Measurements from ENCODE around the gene GPR21.

GPR21 gene

DNA sequence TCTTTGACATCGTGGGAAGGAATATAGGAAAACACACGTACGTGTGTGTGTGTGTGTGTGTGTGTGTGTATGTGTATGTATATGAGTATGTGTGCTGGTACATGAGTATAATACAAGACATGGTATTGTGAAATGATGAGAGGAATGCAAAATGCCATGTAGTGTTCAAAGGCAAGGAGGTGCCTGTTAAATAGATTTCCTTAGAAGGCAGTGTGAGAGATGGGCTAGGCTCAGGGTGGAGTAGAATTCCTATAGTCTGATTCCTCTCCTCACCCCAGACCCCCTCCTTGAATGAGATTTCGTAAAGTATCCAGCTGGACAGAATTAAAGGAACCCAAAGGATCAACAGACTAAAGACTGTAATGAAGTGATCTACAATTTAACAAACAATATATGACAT lies 11.1 kb downstream of the GPR21 start:
- DNase-seq (ENCODE audit: low spot score) = no peak
- in situ Hi-C loops (cut with MboI; ENCODE audit: low pct_unique_long_range_greater_than_20kb, low sequenced_read_pairs, unreplicated experiment) = no loop called here

DNA sequence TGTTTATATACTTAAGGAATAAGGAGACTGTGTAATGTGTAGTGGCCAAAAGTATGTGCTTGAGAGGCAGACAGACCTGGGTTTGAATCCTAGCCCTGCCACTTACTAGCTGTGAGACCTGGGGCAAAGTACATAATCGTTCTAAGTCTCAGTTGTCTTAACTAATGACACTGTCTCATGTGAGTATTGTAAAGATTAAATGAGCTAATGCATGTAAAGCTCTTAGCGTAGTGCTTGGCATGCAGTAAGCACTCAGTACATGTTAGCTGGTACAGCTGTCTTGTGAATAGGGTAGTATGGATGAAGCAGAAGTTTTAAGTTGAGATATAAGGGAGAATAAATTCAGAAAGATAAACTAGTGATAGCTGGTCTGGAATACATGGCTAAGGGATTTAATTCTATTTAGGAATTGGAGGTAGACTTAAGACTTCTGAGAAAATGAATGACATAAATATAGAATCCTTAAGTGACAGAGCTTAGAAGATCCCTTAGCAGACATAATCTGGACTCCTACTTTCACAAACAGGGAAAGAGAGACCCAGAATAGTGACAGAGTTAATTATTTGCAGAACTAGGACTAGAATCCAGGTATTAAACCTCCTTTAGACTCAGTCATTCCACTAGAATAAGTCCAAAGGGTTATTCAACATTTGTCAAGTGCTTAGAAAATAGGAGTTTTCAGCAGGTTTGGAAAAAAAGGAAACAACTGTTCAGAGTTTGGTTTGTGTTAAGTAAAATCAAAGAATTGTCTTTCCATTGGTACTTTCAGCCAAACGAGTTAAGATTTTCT lies 13.1 kb downstream of the GPR21 start:
- no peak for DNase-seq (ENCODE audit: low spot score)
- TF ChIP-seq, protein P1, sequence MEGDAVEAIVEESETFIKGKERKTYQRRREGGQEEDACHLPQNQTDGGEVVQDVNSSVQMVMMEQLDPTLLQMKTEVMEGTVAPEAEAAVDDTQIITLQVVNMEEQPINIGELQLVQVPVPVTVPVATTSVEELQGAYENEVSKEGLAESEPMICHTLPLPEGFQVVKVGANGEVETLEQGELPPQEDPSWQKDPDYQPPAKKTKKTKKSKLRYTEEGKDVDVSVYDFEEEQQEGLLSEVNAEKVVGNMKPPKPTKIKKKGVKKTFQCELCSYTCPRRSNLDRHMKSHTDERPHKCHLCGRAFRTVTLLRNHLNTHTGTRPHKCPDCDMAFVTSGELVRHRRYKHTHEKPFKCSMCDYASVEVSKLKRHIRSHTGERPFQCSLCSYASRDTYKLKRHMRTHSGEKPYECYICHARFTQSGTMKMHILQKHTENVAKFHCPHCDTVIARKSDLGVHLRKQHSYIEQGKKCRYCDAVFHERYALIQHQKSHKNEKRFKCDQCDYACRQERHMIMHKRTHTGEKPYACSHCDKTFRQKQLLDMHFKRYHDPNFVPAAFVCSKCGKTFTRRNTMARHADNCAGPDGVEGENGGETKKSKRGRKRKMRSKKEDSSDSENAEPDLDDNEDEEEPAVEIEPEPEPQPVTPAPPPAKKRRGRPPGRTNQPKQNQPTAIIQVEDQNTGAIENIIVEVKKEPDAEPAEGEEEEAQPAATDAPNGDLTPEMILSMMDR (IDR thresholded peaks at IDR 0.05; ENCODE audit: extremely low read depth, insufficient read depth, missing control alignments) = no peak
- in situ Hi-C loops (cut with MboI; ENCODE audit: low pct_unique_long_range_greater_than_20kb, low sequenced_read_pairs, unreplicated experiment) = no loop called here

More for the DNA sequence above, 11.1 kb downstream of the GPR21 start:
- TF ChIP-seq, protein P1 (IDR thresholded peaks at IDR 0.05; ENCODE audit: extremely low read depth, insufficient read depth, missing control alignments) = no peak

DNA sequence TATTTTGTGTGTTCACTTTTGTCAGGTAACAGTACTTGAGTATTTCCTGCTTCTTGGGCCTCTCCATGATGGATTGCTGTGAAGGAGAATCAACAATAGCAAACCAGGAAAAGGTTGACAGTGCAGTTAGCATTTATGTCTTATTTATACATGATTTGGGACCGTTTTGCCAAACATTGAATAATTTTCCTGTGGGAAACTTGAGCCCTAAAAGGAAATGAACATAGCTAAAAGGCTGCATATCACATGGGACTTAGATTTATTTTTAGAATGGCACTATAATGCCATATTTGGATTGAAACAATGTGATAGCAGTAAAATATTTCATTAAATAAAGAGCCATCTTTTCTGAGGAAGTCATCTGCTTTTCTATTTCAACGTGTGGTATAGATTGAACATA lies 15.3 kb downstream of the GPR21 start:
- DNase-seq (ENCODE audit: low spot score) = no peak
- TF ChIP-seq, protein P1 (IDR thresholded peaks at IDR 0.05; ENCODE audit: extremely low read depth, insufficient read depth, missing control alignments) = no peak
- in situ Hi-C loops (cut with MboI; ENCODE audit: low pct_unique_long_range_greater_than_20kb, low sequenced_read_pairs, unreplicated experiment) = no loop called here

DNA sequence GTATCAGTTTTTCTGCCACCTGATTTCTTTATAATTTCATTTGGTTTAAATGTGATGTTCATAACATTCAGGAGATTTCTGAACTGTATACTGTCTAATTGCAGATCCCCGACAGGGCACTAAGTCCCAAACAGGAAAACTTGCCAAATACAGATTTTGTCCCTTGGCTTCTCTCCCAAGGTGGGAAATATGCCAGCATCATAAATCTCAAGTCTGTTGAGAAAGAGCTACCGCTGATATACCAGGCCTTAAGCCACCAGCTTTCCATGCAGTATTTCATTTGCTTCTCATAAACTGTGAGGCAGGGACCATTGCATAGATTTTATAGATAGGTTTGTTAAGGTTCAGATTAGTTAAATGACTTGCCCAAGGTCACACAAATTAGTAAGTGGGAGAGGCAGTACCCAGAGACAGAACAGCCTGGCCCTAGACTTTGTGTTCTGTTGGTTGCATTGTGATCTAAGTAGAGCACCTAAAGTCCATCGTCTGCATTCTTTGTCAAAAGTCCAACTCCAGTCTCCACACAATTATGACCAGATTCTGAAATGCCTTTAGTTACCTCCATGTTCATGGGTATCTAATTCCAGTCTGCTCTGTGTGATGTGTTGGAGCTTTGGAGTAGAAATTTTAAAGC lies 16.2 kb downstream of the GPR21 start:
- no peak for DNase-seq (ENCODE audit: low spot score)
- in situ Hi-C loops (cut with MboI; ENCODE audit: low pct_unique_long_range_greater_than_20kb, low sequenced_read_pairs, unreplicated experiment) = no loop called here
- TF ChIP-seq, protein P1 (IDR thresholded peaks at IDR 0.05; ENCODE audit: extremely low read depth, insufficient read depth, missing control alignments) = no peak

DNA sequence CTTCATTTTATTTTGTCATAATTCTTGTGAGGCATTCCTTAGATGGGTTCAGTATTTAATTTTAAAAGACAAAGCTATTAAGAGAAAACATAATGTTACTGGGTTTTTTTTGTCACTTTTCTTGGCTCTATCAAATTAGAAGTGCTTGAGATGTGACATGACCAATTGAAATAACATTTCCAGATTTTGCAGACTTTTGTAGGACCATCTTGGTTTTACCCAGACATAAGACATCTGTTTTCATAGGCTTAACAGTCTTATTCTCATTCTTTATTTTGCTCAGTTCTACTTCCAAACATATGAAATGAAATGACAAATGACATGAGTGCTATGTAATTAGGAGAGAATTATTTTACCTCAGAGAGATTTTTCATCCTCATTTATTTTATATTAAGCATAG lies 19.6 kb downstream of the GPR21 start:
- TF ChIP-seq, protein P1 (IDR thresholded peaks at IDR 0.05; ENCODE audit: extremely low read depth, insufficient read depth, missing control alignments) = no peak
- in situ Hi-C loops (cut with MboI; ENCODE audit: low pct_unique_long_range_greater_than_20kb, low sequenced_read_pairs, unreplicated experiment) = no loop called here
- no peak for DNase-seq (ENCODE audit: low spot score)

DNA sequence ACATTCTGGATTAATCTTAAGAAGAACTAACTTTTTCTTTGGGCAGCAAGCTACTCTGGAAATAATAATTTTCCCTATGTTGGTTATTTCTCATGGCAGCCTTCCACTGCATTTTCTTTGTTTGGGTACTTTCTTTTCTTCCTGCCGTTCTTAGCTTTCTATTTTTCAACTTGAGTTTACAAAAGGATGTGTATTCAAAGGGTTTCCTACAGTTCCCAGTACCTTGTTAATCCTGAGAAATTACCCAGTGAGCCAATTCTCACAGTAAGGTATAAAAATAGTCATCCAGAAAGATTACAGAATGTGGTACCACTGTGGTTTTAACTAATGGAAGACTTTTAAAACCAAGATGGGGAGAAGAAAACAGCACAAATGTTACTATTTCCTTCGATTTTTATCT lies 20.2 kb downstream of the GPR21 start:
- in situ Hi-C loops (cut with MboI; ENCODE audit: low pct_unique_long_range_greater_than_20kb, low sequenced_read_pairs, unreplicated experiment) = no loop called here
- TF ChIP-seq, protein P1 (IDR thresholded peaks at IDR 0.05; ENCODE audit: extremely low read depth, insufficient read depth, missing control alignments) = no peak
- no peak for DNase-seq (ENCODE audit: low spot score)

Data from GM13977 (cell line).